Mucosa of descending colon (tissue), 3 donors: ENCODE data around the gene ZP3. TPM values are rescaled to one million over a fixed set of nuclear protein-coding genes. Genes with fewer than 3 reads are reported as not detected.
"Not testable (repeated sequence)": the region's sequence is repeated elsewhere in the genome, so short reads cannot be mapped to it uniquely, and the experiment has no call there.

Source experiments
- ATAC-seq: fragments of 200-7000 bp; cut with Tn5 transposase; one replicate; pipeline ENCODE4 v1.9.1; 2020; ENCODE audit warnings: mild to moderate bottlenecking, moderate library complexity
- DNase-seq, 3 donors: peaks; one replicate each; pipeline ENCODE4 v3.0.0-alpha.2; 2020
- H3K36me3 ChIP-seq: fragments of 200-600 bp; one replicate; pipeline ENCODE4 v1.8.0; 2021; ENCODE audit warnings: low read depth, mild to moderate bottlenecking
- H3K4me1 ChIP-seq: fragments of 200-600 bp; one replicate; pipeline ENCODE4 v1.8.0; 2021; ENCODE audit warnings: low read depth, mild to moderate bottlenecking
- H3K4me3 ChIP-seq: fragments of 200-600 bp; one replicate; pipeline ENCODE4 v1.8.0; 2021; ENCODE audit warnings: mild to moderate bottlenecking
- H3K9me3 ChIP-seq: fragments of 200-600 bp; one replicate; pipeline ENCODE4 v1.8.0; 2021; ENCODE audit warnings: mild to moderate bottlenecking
- CTCF ChIP-seq: fragments of 200-600 bp; IDR thresholded peaks from one replicate; pipeline ENCODE4 v1.8.0; 2022; ENCODE audit warnings: antibody characterized with exemption, mild to moderate bottlenecking
- intact Hi-C, 2 donors: fragments of 100-400 bp; cut with DNase I in 1 of 2; cut with micrococcal nuclease in 1 of 2; formaldehyde crosslinking; loops; one replicate each; pipeline versions ENCODE4 v1.11.0 to v1.11.1; 2022; cut with DNase I, micrococcal nuclease
- total RNA-seq, 3 donors: library from RNA; stranded (reverse); fragmentation: NEBNext Ultra II Directional in 2 of 3; extraction: Animal tissue kit (Norgen Biotek cat#: 25700) in 2 of 3; gene quantifications; one replicate each; pipeline versions ENCODE4 v1.2.1 to v1.2.4, GENCODE V29; 2021 to 2023
- donor health status: DM: no; HTN: no; CAD: no; lungs with moderate emphysema.
- donor health status: DM: no; HTN: no; CAD: no.
- donor health status: DM: no; HTN: yes; CAD: no.

ZP3 gene
- total RNA-seq, 3 donors from 2014 or later = 4.4 to 16.1 (median 10.8) TPM

- intact Hi-C loops = no loop called here
- peak; percentile 91 to 93 (median 93) for DNase-seq
Observed at GRCh38 chr7:76397409-76398183, 27.2 kb upstream of the ZP3 start.

GRCh38 chr7:76400248-76400647, 24.5 kb upstream of the ZP3 start:
- intact Hi-C loops = no loop called here
- no peaks in the 10 kb centered on the region for H3K36me3 ChIP-seq
- no peak for ATAC-seq
- H3K9me3 ChIP-seq = no peaks in the 10 kb centered on the region
- peaks cover 5% of the 10 kb centered on the region for H3K4me1 ChIP-seq
- no peak for TF ChIP-seq CTCF
- no peak for DNase-seq
- no peak overlapping the region for H3K4me3 ChIP-seq

More at GRCh38 chr7:76397409-76398183, 27.2 kb upstream of the ZP3 start:
- TF ChIP-seq CTCF = no peak
- no peaks in the 10 kb centered on the region for H3K9me3 ChIP-seq
- peak overlapping the region; percentile 3 for H3K4me3 ChIP-seq
- H3K4me1 ChIP-seq = peaks cover 10% of the 10 kb centered on the region
- peak; percentile 71 for ATAC-seq
- H3K36me3 ChIP-seq = no peaks in the 10 kb centered on the region

GRCh38 chr7:76403097-76403496, 21.7 kb upstream of the ZP3 start:
- DNase-seq, H3K36me3 ChIP-seq, H3K4me1 ChIP-seq, intact Hi-C loops, H3K4me3 ChIP-seq, ATAC-seq, H3K9me3 ChIP-seq: not testable (repeated sequence)

GRCh38 chr7:76403780-76404494, 20.8 kb upstream of the ZP3 start:
- H3K4me1 ChIP-seq = no peaks in the 10 kb centered on the region
- peak; percentile 95 for ATAC-seq
- H3K9me3 ChIP-seq = no peaks in the 10 kb centered on the region
- intact Hi-C loops = no loop called here
- H3K36me3 ChIP-seq = no peaks in the 10 kb centered on the region
- no peak for TF ChIP-seq CTCF
- DNase-seq = peak in 1 of 3 donors; percentile 62
- H3K4me3 ChIP-seq = no peak overlapping the region

GRCh38 chr7:76405738-76406137, 19.0 kb upstream of the ZP3 start:
- Histone ChIP-seq H3K4me3 (no peak overlapping the region), H3K36me3 (no peaks in the 10 kb centered on the region), H3K4me1 (no peaks in the 10 kb centered on the region), H3K9me3 (no peaks in the 10 kb centered on the region)
- TF ChIP-seq CTCF = no peak
- DNase-seq (no peak), ATAC-seq (no peak)
- intact Hi-C loops = no loop called here

GRCh38 chr7:76407718-76408117, 17.0 kb upstream of the ZP3 start:
- no peak for ATAC-seq
- no peaks in the 10 kb centered on the region for H3K4me1 ChIP-seq
- TF ChIP-seq CTCF = no peak
- no peaks in the 10 kb centered on the region for H3K36me3 ChIP-seq
- intact Hi-C loops = no loop called here
- no peak for DNase-seq
- H3K9me3 ChIP-seq = no peaks in the 10 kb centered on the region
- H3K4me3 ChIP-seq = no peak overlapping the region
